Measurements from ENCODE around the gene AQP3. TPM values are rescaled to one million over a fixed set of nuclear protein-coding genes. Genes with fewer than 3 reads are reported as not detected.

AQP3 gene
- total and polyA plus RNA-seq, 2 experiments from 2014 or later: 6.8 to 7.2 TPM

- no peak overlapping the region for H3K27ac ChIP-seq
- no peaks in the 10 kb centered on the region for H3K27me3 ChIP-seq
- TF ChIP-seq CTCF (IDR thresholded peaks at IDR 0.05; ENCODE audit: low read depth, low read length): no peak
- no peak for DNase-seq (ENCODE audit: low read depth in 1 of 2, low spot score in 1 of 2)
- no peaks in the 10 kb centered on the region for H3K9me3 ChIP-seq (ENCODE audit: low read depth)
- no peaks in the 10 kb centered on the region for H3K36me3 ChIP-seq
- no peak overlapping the region for H3K4me3 ChIP-seq
- H3K4me1 ChIP-seq (ENCODE audit: low read depth): no peaks in the 10 kb centered on the region
Observed at GRCh38 chr9:33433871-33434270, 13.5 kb downstream of the AQP3 start.

- TF ChIP-seq CTCF (IDR thresholded peaks at IDR 0.05; ENCODE audit: low read depth, low read length): no peak
- no peaks in the 10 kb centered on the region for H3K4me1 ChIP-seq (ENCODE audit: low read depth)
- H3K27ac ChIP-seq: no peak overlapping the region
- no peak overlapping the region for H3K4me3 ChIP-seq
- H3K27me3 ChIP-seq: no peaks in the 10 kb centered on the region
- no peak for DNase-seq (ENCODE audit: low read depth in 1 of 2, low spot score in 1 of 2)
- H3K9me3 ChIP-seq (ENCODE audit: low read depth): no peaks in the 10 kb centered on the region
- no peaks in the 10 kb centered on the region for H3K36me3 ChIP-seq
Observed at GRCh38 chr9:33431420-33431819, 16.0 kb downstream of the AQP3 start.

- H3K4me3 ChIP-seq: no peak overlapping the region
- no peaks in the 10 kb centered on the region for H3K9me3 ChIP-seq (ENCODE audit: low read depth)
- H3K4me1 ChIP-seq (ENCODE audit: low read depth): no peaks in the 10 kb centered on the region
- no peaks in the 10 kb centered on the region for H3K27me3 ChIP-seq
- no peak overlapping the region for H3K27ac ChIP-seq
- H3K36me3 ChIP-seq: no peaks in the 10 kb centered on the region
- DNase-seq (ENCODE audit: low read depth in 1 of 2, low spot score in 1 of 2): no peak
- TF ChIP-seq CTCF (IDR thresholded peaks at IDR 0.05; ENCODE audit: low read depth, low read length): no peak
Observed at GRCh38 chr9:33430942-33431341, 16.5 kb downstream of the AQP3 start.

- no peak for TF ChIP-seq CTCF (IDR thresholded peaks at IDR 0.05; ENCODE audit: low read depth, low read length)
- H3K27me3 ChIP-seq: no peaks in the 10 kb centered on the region
- no peaks in the 10 kb centered on the region for H3K4me1 ChIP-seq (ENCODE audit: low read depth)
- peak in 1 of 2 donors; percentile 58 for DNase-seq (ENCODE audit: low read depth in 1 of 2, low spot score in 1 of 2)
- H3K9me3 ChIP-seq (ENCODE audit: low read depth): no peaks in the 10 kb centered on the region
- H3K4me3 ChIP-seq: no peak overlapping the region
- no peaks in the 10 kb centered on the region for H3K36me3 ChIP-seq
- H3K27ac ChIP-seq: no peak overlapping the region
Observed at GRCh38 chr9:33429256-33429985, 18.0 kb downstream of the AQP3 start.

GRCh38 chr9:33426843-33427293 lies 20.5 kb downstream of the AQP3 start:
- Histone ChIP-seq H3K4me3 (no peak overlapping the region), H3K36me3 (no peaks in the 10 kb centered on the region), H3K27me3 (no peaks in the 10 kb centered on the region), H3K9me3 (ENCODE audit: low read depth) (no peaks in the 10 kb centered on the region), H3K4me1 (ENCODE audit: low read depth) (no peaks in the 10 kb centered on the region), H3K27ac (no peak overlapping the region)
- TF ChIP-seq CTCF (IDR thresholded peaks at IDR 0.05; ENCODE audit: low read depth, low read length): no peak
- DNase-seq (ENCODE audit: low read depth in 1 of 2, low spot score in 1 of 2): no peak
